Measurements from ENCODE around the gene TBC1D5.
"Not testable (repeated sequence)": the region's sequence is repeated elsewhere in the genome, so short reads cannot be mapped to it uniquely, and the experiment has no call there.

Gene TBC1D5

GRCh38 chr3:17747174-17747889, 4.9 kb upstream of the TBC1D5 start:
- no peak for FAIRE-seq

DNA sequence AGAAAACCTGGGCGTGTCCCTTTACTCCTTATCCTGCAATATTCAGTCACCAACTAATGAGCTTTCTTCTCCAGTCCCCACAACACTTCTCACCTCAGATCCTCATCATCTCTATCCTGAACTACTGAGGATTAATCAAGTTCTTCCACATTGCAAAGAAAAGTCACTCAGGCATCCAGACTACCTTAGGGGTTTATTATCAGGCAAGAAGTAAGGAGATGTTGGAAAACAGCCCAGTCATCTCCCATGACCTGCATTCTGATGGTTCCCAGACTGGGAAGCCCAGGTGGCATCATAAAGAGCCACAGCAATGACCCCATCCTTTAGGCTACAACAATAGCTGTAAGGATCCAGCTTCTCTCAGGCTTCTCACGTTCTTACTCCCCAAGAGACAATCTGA, 3.5 kb upstream of the TBC1D5 start:
- no peak for FAIRE-seq

- no peak for FAIRE-seq
These were observed 2.9 kb upstream of the TBC1D5 start for GRCh38 chr3:17745301-17745700.

DNA sequence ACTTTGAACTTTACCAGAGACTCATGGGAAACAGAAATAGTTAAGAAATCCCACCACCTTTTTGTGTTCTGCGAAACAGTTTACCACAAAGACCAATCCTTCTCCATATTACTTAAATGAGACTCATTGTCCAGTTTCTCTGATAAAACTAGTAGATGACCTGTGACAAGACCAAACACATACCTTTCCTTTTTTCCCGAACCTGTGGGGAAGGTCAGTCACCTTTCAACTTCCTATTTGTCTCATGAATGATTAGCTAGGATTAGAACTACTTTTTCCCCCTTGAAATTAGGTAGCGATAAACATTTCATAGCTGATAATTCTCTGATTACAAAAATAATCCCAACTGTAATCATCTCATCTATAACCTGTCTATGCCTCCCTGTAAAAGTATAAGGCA, 2.3 kb upstream of the TBC1D5 start:
- FAIRE-seq, result no peak

- FAIRE-seq, result no peak
These were observed 1.2 kb upstream of the TBC1D5 start for GRCh38 chr3:17743658-17743995.

DNA sequence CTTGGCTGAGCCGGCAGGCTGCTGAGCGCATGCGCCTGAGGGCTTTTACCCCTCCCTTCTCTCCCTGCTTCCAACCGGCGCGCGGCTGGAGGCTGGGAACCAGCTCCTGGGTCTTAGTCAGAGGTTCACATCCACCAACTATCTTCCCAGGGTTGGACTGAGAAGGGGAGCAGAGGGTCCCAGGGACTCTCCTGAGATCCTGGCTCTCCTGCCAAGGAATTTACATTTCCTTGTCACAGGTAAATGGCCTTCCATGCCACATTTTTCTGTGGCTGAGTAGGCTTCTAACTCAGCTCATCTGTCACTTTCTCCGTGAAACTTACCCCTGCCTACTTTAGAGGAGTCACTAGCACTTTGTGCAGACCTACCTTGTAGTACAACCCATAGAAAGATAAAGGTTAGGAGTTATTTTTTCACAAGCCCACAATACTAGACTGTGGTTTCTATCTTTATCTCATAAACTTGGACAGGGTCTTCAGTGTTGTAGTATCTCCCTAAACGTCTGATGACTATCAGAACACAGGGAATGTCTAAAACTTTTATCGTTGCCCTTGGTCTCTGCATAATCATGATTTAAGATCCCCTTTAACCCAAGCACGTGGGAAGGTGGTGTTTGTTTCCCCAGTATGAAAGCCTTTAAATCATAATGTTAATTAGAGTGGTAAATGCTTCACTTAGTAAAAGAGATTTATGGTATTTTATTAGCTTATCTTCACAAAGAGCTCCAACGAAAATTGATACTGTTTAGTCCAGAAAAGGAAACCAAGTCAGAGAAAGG, 638 bp upstream of the TBC1D5 start:
- no peak for FAIRE-seq

DNA sequence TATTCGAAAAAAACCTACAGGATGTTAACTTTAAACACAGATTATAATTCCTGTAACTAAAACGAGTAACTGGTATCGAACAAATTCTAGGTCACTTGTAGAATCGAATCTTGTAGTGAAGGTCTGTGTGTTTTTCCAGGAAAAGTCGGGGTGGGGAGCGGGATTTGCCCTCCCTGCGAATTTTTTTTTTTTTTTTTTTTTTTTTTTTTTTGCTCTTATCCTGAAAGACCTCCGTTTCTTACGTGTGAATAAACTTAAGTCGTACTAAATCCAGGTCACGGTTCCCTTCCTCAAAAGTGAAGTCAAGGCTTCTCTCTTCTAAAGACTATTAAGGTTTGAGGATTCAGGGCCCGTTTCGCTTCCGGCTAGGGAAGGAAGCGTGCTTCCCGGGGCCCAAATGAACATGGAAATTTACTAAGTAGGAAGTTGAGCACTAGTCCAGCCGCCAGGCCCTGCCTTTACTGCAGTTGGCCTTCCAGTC, 770 bp downstream of the TBC1D5 start:
- no peak for FAIRE-seq

DNA sequence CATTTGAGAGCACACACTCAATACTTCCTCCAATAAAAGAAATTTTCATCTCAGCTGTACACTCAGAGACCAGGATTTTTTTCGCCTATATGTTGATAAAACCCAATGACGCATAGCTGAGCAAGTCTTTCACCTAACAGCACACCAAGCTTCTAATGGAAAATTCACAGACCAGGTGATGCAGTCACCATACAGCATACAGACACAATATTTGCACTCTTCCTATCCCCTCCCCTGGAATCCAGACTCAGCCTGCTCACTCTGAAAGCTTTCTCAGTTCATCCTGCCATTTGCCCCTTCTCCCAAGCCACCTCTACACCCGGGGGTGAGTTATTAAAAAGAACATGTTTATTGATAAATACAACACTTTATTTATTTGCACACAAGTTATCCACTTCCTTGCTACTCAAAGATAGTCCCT, 1.7 kb downstream of the TBC1D5 start:
- FAIRE-seq, result no peak

GRCh38 chr3:17738921-17739320, 3.5 kb downstream of the TBC1D5 start:
- no peak for FAIRE-seq

- no peak for FAIRE-seq
These were observed 4.2 kb downstream of the TBC1D5 start for GRCh38 chr3:17738219-17738618.

GRCh38 chr3:17737591-17737990, 4.8 kb downstream of the TBC1D5 start:
- no peak for FAIRE-seq

- not testable (repeated sequence) for FAIRE-seq
These were observed 7.1 kb downstream of the TBC1D5 start for GRCh38 chr3:17735362-17735761.

DNA sequence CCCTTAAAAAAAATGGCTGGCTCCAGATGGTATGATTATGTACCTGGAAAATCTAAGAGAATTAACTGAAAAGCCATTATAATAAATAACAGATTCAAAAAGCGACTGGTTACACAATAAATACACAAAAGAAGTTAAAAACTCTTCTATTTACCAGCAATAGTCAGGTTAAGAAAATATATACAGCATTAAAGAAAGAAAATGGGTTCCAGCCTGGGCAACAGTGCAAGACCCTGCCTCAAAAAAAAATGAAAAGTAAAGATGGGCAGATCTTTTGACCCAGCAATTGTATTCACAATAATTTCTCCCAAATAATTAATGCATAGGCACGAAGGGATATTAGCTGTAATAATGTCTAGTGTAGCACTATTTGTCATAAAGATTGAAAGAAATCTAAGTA, 8.7 kb downstream of the TBC1D5 start:
- FAIRE-seq, result no peak

GRCh38 chr3:17733215-17733614, 9.2 kb downstream of the TBC1D5 start:
- FAIRE-seq, result no peak

GRCh38 chr3:17730318-17730967, 12.0 kb downstream of the TBC1D5 start:
- no peak for FAIRE-seq

- no peak for FAIRE-seq
These were observed 16.1 kb downstream of the TBC1D5 start for GRCh38 chr3:17726313-17726712.

GRCh38 chr3:17725844-17726243, 16.6 kb downstream of the TBC1D5 start:
- not testable (repeated sequence) for FAIRE-seq

DNA sequence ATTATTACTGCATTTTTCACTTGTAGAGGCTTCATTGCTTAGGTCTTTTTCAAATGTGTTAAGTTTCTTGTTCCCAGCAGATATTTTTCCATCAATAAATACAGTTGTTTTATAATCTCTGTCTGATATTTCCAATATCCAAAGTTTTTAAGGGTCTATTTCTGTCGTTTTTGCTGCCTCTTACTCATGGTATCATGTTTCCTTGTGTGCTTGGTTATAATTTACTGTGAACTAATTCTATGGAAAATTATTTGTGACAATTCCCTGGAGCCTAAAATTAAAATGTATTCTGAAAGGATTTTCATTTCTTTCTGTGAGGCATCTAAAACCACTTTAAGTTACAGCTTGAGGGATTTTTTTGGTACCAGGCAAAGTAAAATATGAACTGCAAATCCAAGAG, 17.5 kb downstream of the TBC1D5 start:
- FAIRE-seq, result no peak

DNA sequence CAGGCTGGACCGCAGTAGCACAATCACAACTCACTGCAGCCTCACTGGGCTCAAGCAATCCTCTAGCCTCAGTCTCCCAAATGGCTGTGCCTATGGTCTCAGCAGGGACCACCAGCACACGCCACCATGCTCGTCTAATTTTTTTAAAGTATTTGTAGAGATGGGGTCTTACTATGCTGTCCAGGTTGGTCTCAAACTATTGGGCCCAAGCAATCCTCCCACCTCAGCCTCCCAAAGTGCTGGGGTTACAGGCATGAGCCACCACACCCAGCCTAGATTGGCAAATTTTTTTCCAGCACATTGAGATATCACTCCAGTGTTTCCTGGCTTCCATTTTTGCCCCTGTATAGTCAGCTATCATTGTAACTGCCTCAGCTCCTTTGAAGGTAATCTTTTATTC, 18.3 kb downstream of the TBC1D5 start:
- FAIRE-seq, result no peak

DNA sequence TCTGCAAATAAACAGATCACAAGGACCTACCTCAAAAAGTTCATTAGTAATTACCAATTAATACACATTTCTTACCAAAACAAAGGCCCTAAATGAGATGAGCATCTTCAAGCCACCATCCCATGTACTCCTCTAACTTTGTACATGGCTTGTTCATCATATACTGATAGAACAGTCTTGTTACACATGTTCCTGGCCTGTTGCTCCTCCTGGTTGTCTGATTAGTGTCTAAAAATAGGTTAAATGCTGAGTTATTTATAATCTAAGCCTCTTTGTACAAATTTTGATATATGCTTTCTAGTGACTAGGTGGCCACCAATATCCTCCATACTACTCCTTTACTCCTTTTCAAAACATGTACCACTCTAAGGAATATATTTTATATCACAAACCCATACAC, 25.0 kb downstream of the TBC1D5 start:
- FAIRE-seq, result no peak

DNA sequence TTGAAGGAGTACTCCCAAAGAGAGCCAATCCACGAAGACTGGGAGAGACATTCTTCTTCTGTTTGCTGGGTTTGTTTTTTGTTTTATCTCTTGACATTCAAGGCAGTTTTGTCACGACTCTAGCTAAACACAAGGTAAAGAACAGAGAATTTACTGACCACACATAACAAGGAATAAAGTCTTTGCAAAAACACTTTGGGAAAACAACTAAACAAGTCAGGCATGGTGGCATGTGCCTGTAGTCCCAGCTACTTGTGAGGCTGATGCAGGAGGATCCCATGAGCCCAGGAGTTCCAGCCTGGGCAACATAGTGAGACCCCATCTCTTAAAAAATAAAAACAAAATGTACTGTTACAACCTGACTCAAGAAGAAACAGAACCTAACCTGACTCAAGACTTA, 28.0 kb downstream of the TBC1D5 start:
- FAIRE-seq, result no peak

DNA sequence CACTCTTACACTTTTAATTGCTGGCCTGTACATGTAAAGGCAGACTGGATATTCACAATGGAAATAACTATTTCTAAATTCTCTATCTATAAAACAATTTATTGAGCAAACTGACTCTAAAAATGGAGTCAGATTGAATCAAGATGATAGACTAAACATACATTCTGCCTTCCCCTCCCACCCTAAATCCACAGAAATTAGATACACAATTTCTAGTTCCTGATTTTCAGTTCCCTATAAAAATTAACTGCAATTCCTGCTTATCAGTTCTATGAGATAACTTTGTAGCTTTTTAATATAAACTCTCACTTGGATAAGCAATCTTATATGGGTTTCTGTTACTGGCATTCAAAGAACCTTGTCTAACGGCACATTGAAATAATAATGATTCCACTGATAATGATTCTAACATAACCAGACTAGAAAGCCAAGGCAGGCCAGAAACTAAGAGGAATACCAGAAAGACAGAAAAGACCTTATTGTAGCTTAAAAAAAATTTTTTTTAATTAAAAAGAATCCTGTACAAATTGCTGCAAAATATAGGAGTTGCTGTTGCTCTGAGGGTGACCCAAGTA, 33.1 kb downstream of the TBC1D5 start:
- no peak for FAIRE-seq

DNA sequence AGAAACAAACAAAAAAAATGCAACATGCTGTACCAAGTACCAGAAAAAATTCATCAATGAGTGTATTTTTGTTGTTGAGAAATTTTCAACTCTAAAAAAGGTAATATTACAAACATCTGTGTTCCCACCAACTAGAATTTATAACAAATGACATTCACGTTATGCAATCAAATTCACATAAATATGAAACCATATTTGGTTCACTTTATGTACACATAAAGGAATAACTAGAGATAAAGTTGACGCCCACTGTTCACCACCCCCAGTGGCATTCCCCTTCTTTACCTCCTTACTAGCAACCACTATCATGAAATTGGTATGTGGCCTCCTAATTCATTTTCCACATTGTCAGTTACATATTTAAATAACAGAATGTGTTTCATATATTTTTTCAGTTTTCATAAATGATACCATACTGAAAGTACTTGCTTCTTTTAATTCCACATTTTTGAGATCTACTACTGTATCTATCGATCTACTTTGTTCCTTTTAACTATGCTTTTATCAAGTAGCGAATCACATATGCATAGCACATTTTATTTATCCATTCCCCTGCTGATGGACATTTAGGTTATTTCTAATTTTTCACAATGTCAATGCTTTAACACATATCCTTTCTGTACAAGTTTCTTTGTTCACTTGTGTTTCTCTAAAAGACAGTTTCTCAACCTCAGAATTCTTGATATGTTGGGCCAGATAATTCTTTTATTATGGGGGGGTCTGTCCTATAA, 34.5 kb downstream of the TBC1D5 start:
- peak; percentile 36 for FAIRE-seq

Data from islet of Langerhans (tissue), 1 donor.